ENCODE measurements around the gene CREBBP.
A peak's percentile ranks its signal among the peaks of the same experiment; 100 is the strongest.

The CREBBP gene

GRCh38 chr16:3694051-3694450, 186.5 kb downstream of the CREBBP start:
- Histone ChIP-seq H3K36me3 (ENCODE audit: insufficient read depth) (no peaks in the 10 kb centered on the region; the same call in 1 of the 2 replicates), H3K4me3 (IDR thresholded peaks at IDR 0.05; ENCODE audit: insufficient read depth, low read depth, low read length) (no peak overlapping the region), H3K4me1 (ENCODE audit: low read depth, poor library complexity, severe bottlenecking) (peaks cover 77% of the 10 kb centered on the region), H3K79me2 (ENCODE audit: insufficient read depth, low read depth) (peaks cover 78% of the 10 kb centered on the region), H3K27me3 (ENCODE audit: insufficient read depth, low read depth) (no peaks in the 10 kb centered on the region), H3K4me2 (peak overlapping the region; percentile 43; the same call in 1 of the 2 replicates), H3K9ac (no peak overlapping the region), H3K27ac (peak overlapping the region; percentile 46; the same call in 1 of the 2 replicates), H4K20me1 (ENCODE audit: insufficient read depth) (0 out of 2 replicates have a peak, but pooled peaks cover 5% of the 10 kb centered on the region), H2AFZ (ENCODE audit: low read depth) (no peak overlapping the region)
- no peak for TF ChIP-seq CTCF (conservative IDR thresholded peaks at IDR 0.05; ENCODE audit: low read depth, low read length)

GRCh38 chr16:3691761-3692160, 188.8 kb downstream of the CREBBP start:
- H4K20me1 ChIP-seq (ENCODE audit: insufficient read depth) = 0 out of 2 replicates have a peak, but pooled peaks cover 5% of the 10 kb centered on the region
- H3K4me3 ChIP-seq (IDR thresholded peaks at IDR 0.05; ENCODE audit: insufficient read depth, low read depth, low read length) = no peak overlapping the region
- peak overlapping the region; percentile 40; the same call in 1 of the 2 replicates for H3K9ac ChIP-seq
- no peak overlapping the region for H2AFZ ChIP-seq (ENCODE audit: low read depth)
- no peaks in the 10 kb centered on the region for H3K27me3 ChIP-seq (ENCODE audit: insufficient read depth, low read depth)
- H3K27ac ChIP-seq = peak overlapping the region; percentile 67
- no peaks in the 10 kb centered on the region; the same call in 1 of the 2 replicates for H3K36me3 ChIP-seq (ENCODE audit: insufficient read depth)
- H3K79me2 ChIP-seq (ENCODE audit: insufficient read depth, low read depth) = peaks cover 62% of the 10 kb centered on the region
- H3K4me2 ChIP-seq = peak overlapping the region; percentile 85
- H3K4me1 ChIP-seq (ENCODE audit: low read depth, poor library complexity, severe bottlenecking) = peaks cover 73% of the 10 kb centered on the region
- no peak for TF ChIP-seq CTCF (conservative IDR thresholded peaks at IDR 0.05; ENCODE audit: low read depth, low read length)

GRCh38 chr16:3690980-3691720, 189.4 kb downstream of the CREBBP start:
- TF ChIP-seq CTCF (conservative IDR thresholded peaks at IDR 0.05; ENCODE audit: low read depth, low read length) = no peak; the same call in 1 of the 2 replicates
- H2AFZ ChIP-seq (ENCODE audit: low read depth) = peak overlapping the region; percentile 15; the same call in 1 of the 2 replicates
- H3K27me3 ChIP-seq (ENCODE audit: insufficient read depth, low read depth) = no peaks in the 10 kb centered on the region
- peak overlapping the region; percentile 85 for H3K4me2 ChIP-seq
- peak overlapping the region; percentile 42 for H3K4me3 ChIP-seq (IDR thresholded peaks at IDR 0.05; ENCODE audit: insufficient read depth, low read depth, low read length)
- H3K36me3 ChIP-seq (ENCODE audit: insufficient read depth) = no peaks in the 10 kb centered on the region; the same call in 1 of the 2 replicates
- H3K79me2 ChIP-seq (ENCODE audit: insufficient read depth, low read depth) = peaks cover 56% of the 10 kb centered on the region
- H3K27ac ChIP-seq = peak overlapping the region; percentile 67
- H3K4me1 ChIP-seq (ENCODE audit: low read depth, poor library complexity, severe bottlenecking) = peaks cover 67% of the 10 kb centered on the region
- H3K9ac ChIP-seq = peak overlapping the region; percentile 40; the same call in 1 of the 2 replicates
- 0 out of 2 replicates have a peak, but pooled peaks cover 5% of the 10 kb centered on the region for H4K20me1 ChIP-seq (ENCODE audit: insufficient read depth)

DNA sequence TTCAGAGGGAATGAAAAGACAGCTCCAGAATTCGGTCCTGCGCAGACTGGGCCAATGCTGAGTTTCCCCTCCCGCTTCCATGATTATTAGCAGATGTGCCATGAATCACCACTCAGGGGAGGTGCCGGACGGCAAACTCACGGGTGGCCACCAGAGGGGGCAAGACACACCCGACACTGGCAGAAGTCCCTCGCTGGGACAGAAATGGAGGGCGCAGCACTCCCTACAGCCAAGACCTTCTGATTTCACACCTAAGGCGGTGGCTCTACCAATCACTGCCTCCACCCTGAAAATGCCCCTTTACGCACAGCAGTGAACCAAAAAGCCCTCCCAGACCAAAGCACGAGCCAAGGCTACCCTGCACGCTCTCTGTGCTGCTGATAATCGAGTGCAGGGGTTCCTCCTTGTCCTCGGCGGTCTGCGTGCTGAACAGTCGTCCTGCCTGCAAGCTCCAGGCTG, 190.0 kb downstream of the CREBBP start:
- peak; percentile 96 for TF ChIP-seq CTCF (conservative IDR thresholded peaks at IDR 0.05; ENCODE audit: low read depth, low read length)
- Histone ChIP-seq H3K79me2 (ENCODE audit: insufficient read depth, low read depth) (peaks cover 49% of the 10 kb centered on the region; the same call in 1 of the 2 replicates), H2AFZ (ENCODE audit: low read depth) (peak overlapping the region; percentile 15; the same call in 1 of the 2 replicates), H3K27me3 (ENCODE audit: insufficient read depth, low read depth) (no peaks in the 10 kb centered on the region), H3K4me1 (ENCODE audit: low read depth, poor library complexity, severe bottlenecking) (peaks cover 60% of the 10 kb centered on the region), H3K36me3 (ENCODE audit: insufficient read depth) (no peaks in the 10 kb centered on the region; the same call in 1 of the 2 replicates), H3K9ac (peak overlapping the region; percentile 40; the same call in 1 of the 2 replicates), H3K27ac (peak overlapping the region; percentile 67), H4K20me1 (ENCODE audit: insufficient read depth) (0 out of 2 replicates have a peak, but pooled peaks cover 4% of the 10 kb centered on the region), H3K4me3 (IDR thresholded peaks at IDR 0.05; ENCODE audit: insufficient read depth, low read depth, low read length) (peak overlapping the region; percentile 42), H3K4me2 (peak overlapping the region; percentile 85)
